ENCODE measurements around the gene RCC1. TPM values are rescaled to one million over a fixed set of nuclear protein-coding genes. Genes with fewer than 3 reads are reported as not detected.

Gene RCC1
- total RNA-seq, 6 experiments from 2014 or later = 9.5 to 29.6 (median 18.0) TPM

DNA sequence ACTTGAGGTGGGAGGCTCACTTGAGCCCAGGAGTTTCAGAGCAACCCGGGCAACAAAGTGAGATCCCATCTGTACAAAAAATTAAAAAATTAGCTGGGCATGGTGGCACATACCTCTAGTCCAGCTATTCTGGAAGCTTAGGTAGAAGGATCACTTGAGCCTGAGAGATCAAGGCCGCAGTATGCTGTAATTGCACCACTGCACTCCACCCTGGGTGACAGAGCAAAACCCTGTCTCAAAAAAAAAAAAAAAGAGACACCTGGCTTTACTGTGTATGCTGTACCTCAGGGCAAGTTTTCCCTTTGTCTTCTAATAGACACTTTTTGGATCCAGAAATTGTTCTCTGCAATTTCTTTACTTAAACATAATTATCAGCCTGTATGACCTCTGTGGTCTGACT is 23.1 kb upstream of the RCC1 start:
- 80% methylated on average over 1 of the region's 2 CpGs for WGBS (ENCODE audit: insufficient coverage, low coverage, low lambda C conversion rate, missing lambda C conversion rate)
- no peak overlapping the region for H3K27ac ChIP-seq
- no peak for DNase-seq
- intact Hi-C loops (cut with DNase I) = no loop called here
- H3K9me3 ChIP-seq = no peaks in the 10 kb centered on the region
- TF ChIP-seq CTCF (IDR thresholded peaks at IDR 0.05) (no peak), POLR2A (IDR thresholded peaks at IDR 0.05) (no peak)
- no peaks in the 10 kb centered on the region for H3K27me3 ChIP-seq
- H3K4me1 ChIP-seq = no peaks in the 10 kb centered on the region
- H3K36me3 ChIP-seq = peaks cover 0 to 74% (median 21%) of the 10 kb centered on the region in 4 donors
- no peak for ATAC-seq
- H3K4me3 ChIP-seq = no peak overlapping the region

DNA sequence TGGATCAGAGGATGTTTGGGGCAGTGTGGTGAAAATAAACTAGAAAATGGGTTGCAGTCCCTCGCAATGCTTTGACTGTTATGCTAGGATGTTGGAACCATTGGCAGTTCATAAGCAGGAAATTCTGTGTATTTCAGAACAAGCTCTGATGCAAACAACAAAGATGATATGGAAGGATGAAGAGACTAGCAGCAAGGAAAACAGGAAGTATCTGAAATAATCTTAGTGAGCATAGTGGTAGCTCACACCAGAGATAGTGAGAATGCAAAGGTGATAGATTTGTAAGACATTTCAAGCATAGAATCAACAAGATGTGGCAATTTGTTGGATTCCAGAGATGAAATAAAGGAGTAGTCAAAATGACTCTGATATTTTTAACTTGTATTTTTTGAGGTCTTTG is 11.1 kb upstream of the RCC1 start:
- no peak overlapping the region for H3K4me3 ChIP-seq
- no peaks in the 10 kb centered on the region for H3K27me3 ChIP-seq
- H3K27ac ChIP-seq = no peak overlapping the region
- WGBS (ENCODE audit: insufficient coverage, low coverage, low lambda C conversion rate, missing lambda C conversion rate) = 83% methylated on average over 1 of the region's 1 CpG
- intact Hi-C loops (cut with DNase I) = loop anchor here in 1 of 2 donors (10.0 kb wide), 1 partner anchor 90 kb away; no protein-coding TSS in a partner anchor
- no peaks in the 10 kb centered on the region for H3K4me1 ChIP-seq
- H3K9me3 ChIP-seq = no peaks in the 10 kb centered on the region
- DNase-seq (no peak), ATAC-seq (no peak)
- H3K36me3 ChIP-seq = peaks cover 0 to 69% (median 24%) of the 10 kb centered on the region in 4 donors
- no peak for TF ChIP-seq CTCF (IDR thresholded peaks at IDR 0.05)
- no peak for TF ChIP-seq POLR2A (IDR thresholded peaks at IDR 0.05)

DNA sequence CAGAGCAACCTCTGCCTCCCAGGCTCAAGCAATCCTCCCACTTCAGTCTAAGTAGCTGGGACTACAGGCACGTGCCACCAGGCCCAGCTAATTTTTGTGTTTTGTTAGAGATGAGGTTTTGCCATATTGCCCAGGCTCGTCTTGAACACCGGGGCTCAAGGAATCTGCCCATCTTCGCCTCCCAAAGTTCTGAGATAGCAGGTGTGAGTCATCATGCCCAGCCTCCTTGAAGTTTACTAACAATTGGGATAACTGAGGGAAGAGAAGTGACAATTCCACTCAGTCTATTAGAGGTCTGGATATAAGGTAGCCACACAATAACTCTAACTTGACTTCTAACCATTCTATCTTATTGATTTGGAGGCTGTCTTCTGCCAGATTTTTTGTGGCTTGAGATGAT is 6.3 kb upstream of the RCC1 start:
- ATAC-seq = no peak
- no peak for DNase-seq
- TF ChIP-seq POLR2A (IDR thresholded peaks at IDR 0.05) (no peak), CTCF (IDR thresholded peaks at IDR 0.05) (no peak)
- no peak overlapping the region for H3K27ac ChIP-seq
- H3K27me3 ChIP-seq = no peaks in the 10 kb centered on the region
- H3K4me1 ChIP-seq = no peaks in the 10 kb centered on the region
- H3K9me3 ChIP-seq = no peaks in the 10 kb centered on the region
- intact Hi-C loops (cut with DNase I) = loop anchor here in 1 of 2 donors (10.0 kb wide), 1 partner anchor 95 kb away; no protein-coding TSS in a partner anchor
- 100% methylated on average over 2 of the region's 4 CpGs for WGBS (ENCODE audit: insufficient coverage, low coverage, low lambda C conversion rate, missing lambda C conversion rate)
- no peak overlapping the region for H3K4me3 ChIP-seq
- H3K36me3 ChIP-seq = peaks cover 0 to 26% (median 8%) of the 10 kb centered on the region in 4 donors

GRCh38 chr1:28501925-28502324 is 3.9 kb upstream of the RCC1 start:
- H3K36me3 ChIP-seq = peaks cover 0 to 9% (median under 1%) of the 10 kb centered on the region in 4 donors
- no peaks in the 10 kb centered on the region for H3K27me3 ChIP-seq
- ATAC-seq (no peak), DNase-seq (no peak)
- H3K4me3 ChIP-seq = no peak overlapping the region
- no peak for TF ChIP-seq POLR2A (IDR thresholded peaks at IDR 0.05)
- intact Hi-C loops (cut with DNase I) = no loop called here
- WGBS (ENCODE audit: insufficient coverage, low coverage, low lambda C conversion rate, missing lambda C conversion rate) = 80% methylated on average over 3 of the region's 4 CpGs
- H3K4me1 ChIP-seq = no peaks in the 10 kb centered on the region
- no peak overlapping the region for H3K27ac ChIP-seq
- no peaks in the 10 kb centered on the region for H3K9me3 ChIP-seq

- Histone ChIP-seq H3K9me3 (no peaks in the 10 kb centered on the region), H3K4me3 (no peak overlapping the region), H3K27me3 (no peaks in the 10 kb centered on the region), H3K4me1 (peaks cover 0 to 11% (median 5%) of the 10 kb centered on the region in 4 donors), H3K36me3 (peaks cover under 1 to 8% (median 3%) of the 10 kb centered on the region in 4 donors), H3K27ac (no peak overlapping the region)
- ATAC-seq (no peak), DNase-seq (no peak)
- TF ChIP-seq CTCF (IDR thresholded peaks at IDR 0.05) (no peak), POLR2A (IDR thresholded peaks at IDR 0.05) (no peak)
- WGBS (ENCODE audit: insufficient coverage, low coverage, low lambda C conversion rate, missing lambda C conversion rate) = 80% methylated on average over 3 of the region's 3 CpGs
- intact Hi-C loops (cut with DNase I) = no loop called here
Observed at GRCh38 chr1:28503117-28503516, 2.7 kb upstream of the RCC1 start.

All from right lobe of liver (tissue), 6 donors.